ENCODE data around the gene DNASE2B.
"Not testable (repeated sequence)": the region's sequence is repeated elsewhere in the genome, so short reads cannot be mapped to it uniquely, and the experiment has no call there.

The DNASE2B gene

GRCh38 chr1:84448704-84449103 lies 50.4 kb downstream of the DNASE2B start:
- DNase-seq (ENCODE audit: low spot score); FAIRE-seq: not testable (repeated sequence)

- FAIRE-seq = no peak
- no peak for DNase-seq (ENCODE audit: low spot score)
These were observed 52.6 kb downstream of the DNASE2B start for GRCh38 chr1:84450910-84451309.

- FAIRE-seq (no peak), DNase-seq (ENCODE audit: low spot score) (no peak)
These were observed 54.2 kb downstream of the DNASE2B start for GRCh38 chr1:84452436-84452835.

- FAIRE-seq (no peak), DNase-seq (ENCODE audit: low spot score) (no peak)
These were observed 63.8 kb downstream of the DNASE2B start for GRCh38 chr1:84462118-84462517.
